A673 (cell line): Measurements from ENCODE around the gene ZNF565.

Source experiments
- EZH2 ChIP-seq: fragments of 200-600 bp; sonication (generic); IDR thresholded peaks from 2 replicates; pipeline ENCODE4 v1.6.1; 2017; ENCODE audit warnings: borderline replicate concordance, low read depth, mild to moderate bottlenecking, mixed read lengths, antibody characterized with exemption, low read length; ENCODE audit not compliant: poor library complexity, severe bottlenecking
- TF ChIP-seq, protein P1 (sequence below): fragments of 300-800, 200-600 bp; sonication (generic); conservative IDR thresholded peaks from 2 replicates; pipeline ENCODE4 v1.5.1; 2017; ENCODE audit warnings: low read depth, mild to moderate bottlenecking, antibody characterized with exemption, low read length, moderate library complexity, mixed read lengths

DNA sequence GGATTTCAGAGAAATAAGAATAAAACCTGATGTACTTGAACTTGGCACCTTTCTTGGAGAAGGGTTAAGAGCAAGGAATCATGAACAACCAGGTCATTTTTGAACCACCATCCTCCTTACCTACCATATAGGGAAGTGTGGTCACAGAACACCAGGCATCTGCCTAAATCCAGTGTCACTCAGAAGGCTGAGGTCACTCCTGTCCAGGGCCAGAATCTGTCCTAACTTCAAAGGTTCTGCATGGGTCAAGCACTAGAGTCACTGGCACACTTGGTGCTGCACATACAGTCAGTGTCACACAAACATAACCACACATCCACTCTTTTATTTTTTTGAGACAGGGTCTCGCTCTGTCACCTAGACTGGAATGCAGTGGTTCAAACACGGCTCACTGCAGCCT lies 1.6 kb downstream of the ZNF565 start:
- TF ChIP-seq, protein P1, sequence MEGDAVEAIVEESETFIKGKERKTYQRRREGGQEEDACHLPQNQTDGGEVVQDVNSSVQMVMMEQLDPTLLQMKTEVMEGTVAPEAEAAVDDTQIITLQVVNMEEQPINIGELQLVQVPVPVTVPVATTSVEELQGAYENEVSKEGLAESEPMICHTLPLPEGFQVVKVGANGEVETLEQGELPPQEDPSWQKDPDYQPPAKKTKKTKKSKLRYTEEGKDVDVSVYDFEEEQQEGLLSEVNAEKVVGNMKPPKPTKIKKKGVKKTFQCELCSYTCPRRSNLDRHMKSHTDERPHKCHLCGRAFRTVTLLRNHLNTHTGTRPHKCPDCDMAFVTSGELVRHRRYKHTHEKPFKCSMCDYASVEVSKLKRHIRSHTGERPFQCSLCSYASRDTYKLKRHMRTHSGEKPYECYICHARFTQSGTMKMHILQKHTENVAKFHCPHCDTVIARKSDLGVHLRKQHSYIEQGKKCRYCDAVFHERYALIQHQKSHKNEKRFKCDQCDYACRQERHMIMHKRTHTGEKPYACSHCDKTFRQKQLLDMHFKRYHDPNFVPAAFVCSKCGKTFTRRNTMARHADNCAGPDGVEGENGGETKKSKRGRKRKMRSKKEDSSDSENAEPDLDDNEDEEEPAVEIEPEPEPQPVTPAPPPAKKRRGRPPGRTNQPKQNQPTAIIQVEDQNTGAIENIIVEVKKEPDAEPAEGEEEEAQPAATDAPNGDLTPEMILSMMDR = no peak
- TF ChIP-seq EZH2 = no peak
